HG03571 (cell line): ENCODE measurements around the gene ZCWPW1.
"Not testable (repeated sequence)": the region's sequence is repeated elsewhere in the genome, so short reads cannot be mapped to it uniquely, and the experiment has no call there.

Source experiments
- ATAC-seq: cut with Tn5 transposase; IDR thresholded peaks from one replicate; pipeline ENCODE4 v1.9.1; 2021; ENCODE audit not compliant: unreplicated experiment

Gene ZCWPW1

GRCh38 chr7:100357131-100357561, 71.4 kb downstream of the ZCWPW1 start:
- ATAC-seq: no peak

GRCh38 chr7:100356416-100357068, 72.0 kb downstream of the ZCWPW1 start:
- no peak for ATAC-seq

DNA sequence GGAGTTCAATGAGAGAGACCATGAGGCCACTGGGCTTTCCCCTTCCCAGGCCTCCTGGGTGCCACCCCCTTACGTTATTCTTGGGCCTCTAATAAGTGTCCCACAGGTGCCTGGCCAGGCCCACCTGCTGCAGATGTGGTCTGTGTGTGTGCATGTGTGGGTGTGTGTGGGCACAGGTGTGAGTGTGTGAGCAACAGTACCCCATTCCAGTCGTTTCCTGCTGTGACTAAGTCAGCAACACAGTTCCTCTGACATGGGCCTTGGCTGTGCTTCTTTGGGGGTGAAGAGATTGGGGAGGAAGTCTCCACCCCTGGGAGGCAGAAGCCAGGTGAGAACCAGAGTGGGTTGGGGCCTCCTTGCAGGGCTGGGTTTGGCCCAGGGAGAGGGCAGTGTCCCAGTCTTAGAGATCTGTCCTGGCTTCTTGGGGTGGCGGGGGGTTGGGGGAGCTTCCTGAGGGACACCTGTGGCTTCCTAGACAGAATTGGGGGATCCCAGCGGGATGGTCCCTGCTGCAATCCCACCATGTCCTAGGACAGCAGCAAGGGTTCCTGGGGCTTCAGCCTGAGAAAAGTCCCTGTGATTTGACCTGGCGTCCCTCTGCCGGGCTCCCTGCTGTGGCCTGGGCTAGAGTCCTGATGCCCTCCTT, 74.7 kb downstream of the ZCWPW1 start:
- ATAC-seq: no peak

GRCh38 chr7:100352984-100353684, 75.4 kb downstream of the ZCWPW1 start:
- ATAC-seq: no peak

GRCh38 chr7:100352230-100352781, 76.2 kb downstream of the ZCWPW1 start:
- ATAC-seq: not testable (repeated sequence)

DNA sequence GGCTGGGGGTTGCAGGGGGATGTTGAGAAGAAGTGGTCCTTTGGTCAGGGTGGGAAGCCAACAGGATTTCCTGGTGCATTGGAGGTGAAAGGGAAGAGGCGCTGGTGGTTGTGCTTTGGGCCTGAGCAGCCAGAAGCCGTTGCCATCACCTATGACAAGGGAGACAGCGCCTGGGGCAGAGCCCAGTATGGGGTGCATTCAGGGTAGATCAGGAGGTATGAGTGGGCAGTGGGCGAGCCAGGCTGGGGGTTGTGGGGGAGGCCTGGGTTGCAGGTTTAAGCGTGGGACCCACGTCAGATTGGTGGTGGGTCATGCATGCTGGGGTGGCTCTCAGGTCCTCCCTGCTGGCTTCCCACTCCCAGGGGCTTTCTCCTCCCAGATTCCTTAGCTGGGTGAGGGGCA, 76.8 kb downstream of the ZCWPW1 start:
- ATAC-seq: no peak
